NCI-H748 (cell line): ENCODE data around the gene CDH4.

Source experiments
- DNase-seq: peaks from one replicate; lab custom pipeline; 2025; ENCODE audit not compliant: unreplicated experiment; lab: John Stamatoyannopoulos, UW

The CDH4 gene

GRCh38 chr20:61927826-61928541, 675.9 kb downstream of the CDH4 start:
- DNase-seq = no peak

GRCh38 chr20:61929561-61929960, 677.5 kb downstream of the CDH4 start:
- DNase-seq = no peak

GRCh38 chr20:61929971-61930666, 678.1 kb downstream of the CDH4 start:
- no peak for DNase-seq

DNA sequence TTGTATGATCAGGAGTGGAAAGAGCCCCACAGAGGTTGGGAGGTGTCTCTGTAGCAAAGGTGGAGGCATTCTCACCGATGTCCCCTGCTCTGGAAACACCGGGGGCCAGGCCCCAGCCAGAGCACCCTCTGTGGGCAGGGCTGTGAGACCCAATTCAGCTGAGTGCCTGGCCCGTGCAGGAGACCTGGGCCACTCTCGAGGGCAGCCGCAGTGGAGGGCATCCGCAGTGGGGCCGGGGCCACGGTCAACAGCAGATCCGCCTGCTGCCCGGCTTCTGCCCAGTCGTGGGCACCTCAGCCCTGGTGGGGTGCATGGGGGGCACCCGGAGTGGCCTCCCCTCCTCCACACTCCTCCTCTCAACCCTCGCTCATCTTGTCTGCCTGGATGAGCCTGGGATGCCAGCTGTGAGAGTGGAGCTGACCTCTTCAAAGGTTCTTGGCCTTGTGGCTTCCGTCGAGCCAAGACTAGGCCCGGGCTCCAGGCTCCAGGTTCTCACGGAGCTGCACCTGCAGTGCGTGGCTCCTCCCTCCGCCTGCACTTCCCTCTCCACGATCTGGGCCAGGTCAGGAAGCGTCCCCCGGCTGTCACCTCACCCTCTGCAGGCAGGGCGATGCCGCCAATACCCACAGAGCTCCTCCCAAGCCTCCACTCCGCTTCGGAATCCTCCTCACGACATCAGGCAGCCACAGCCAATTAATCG, 678.9 kb downstream of the CDH4 start:
- DNase-seq = no peak

GRCh38 chr20:61931476-61932198, 679.6 kb downstream of the CDH4 start:
- no peak for DNase-seq

- no peak for DNase-seq
These were observed 680.1 kb downstream of the CDH4 start for GRCh38 chr20:61932199-61932592.

DNA sequence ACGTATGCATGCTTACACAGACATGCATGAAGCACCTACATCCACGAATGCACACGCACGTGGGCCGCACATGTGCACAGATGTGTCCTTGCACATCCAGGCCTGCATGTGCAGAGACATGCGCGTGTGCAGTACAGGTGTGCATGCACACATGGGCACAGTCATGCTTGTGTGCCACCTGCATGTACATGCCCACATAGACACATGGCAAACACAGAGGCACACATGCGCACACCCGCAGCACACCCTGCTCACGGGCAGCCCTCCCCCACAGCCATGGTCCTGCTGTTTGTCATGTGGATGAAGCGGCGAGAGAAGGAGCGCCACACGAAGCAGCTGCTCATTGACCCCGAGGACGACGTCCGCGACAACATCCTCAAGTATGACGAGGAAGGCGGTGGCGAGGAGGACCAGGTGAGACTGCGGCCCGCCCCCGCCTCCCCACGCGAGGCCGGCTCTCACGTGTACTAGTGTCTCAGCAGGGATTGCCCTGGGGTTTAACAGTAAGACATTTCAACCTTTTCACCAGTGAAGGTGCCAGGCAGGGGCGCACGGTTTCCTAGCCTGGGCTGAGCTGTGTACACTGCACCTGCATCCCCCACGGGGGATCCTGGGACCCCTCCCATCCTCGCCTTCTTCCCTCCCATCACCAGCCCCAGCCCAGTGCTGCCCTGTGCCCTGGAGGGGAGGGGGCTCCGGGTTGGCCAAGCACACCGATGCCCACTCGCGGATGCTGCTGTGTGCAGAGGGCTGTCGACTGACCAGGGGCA, 680.8 kb downstream of the CDH4 start:
- DNase-seq = peak; percentile 12

DNA sequence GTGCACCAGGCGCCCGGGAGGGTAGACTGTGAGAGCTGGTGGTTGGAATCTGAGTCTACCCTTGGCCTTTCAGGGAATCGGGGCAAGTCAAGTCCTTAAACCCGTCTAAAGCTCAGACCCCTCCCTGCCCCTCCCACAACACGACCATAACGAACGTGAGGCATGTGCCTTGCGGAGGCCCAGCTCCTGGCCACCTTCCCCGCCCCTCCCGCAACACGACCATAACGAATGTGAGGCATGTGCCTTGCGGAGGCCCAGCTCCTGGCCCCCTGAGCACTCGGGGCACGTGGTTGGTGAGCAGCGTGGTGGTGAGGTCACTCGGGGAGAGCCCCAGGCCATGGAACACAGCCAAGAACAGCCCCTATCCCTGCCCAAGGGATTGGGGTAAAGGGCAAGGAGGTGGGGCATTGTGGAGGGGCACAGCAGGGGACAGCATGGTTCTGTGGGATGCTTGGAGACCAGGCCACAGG, 681.5 kb downstream of the CDH4 start:
- no peak for DNase-seq

GRCh38 chr20:61933951-61934715, 682.1 kb downstream of the CDH4 start:
- no peak for DNase-seq

GRCh38 chr20:61934716-61935530, 682.9 kb downstream of the CDH4 start:
- DNase-seq = no peak

- no peak for DNase-seq
These were observed 684.1 kb downstream of the CDH4 start for GRCh38 chr20:61935926-61936700.

DNA sequence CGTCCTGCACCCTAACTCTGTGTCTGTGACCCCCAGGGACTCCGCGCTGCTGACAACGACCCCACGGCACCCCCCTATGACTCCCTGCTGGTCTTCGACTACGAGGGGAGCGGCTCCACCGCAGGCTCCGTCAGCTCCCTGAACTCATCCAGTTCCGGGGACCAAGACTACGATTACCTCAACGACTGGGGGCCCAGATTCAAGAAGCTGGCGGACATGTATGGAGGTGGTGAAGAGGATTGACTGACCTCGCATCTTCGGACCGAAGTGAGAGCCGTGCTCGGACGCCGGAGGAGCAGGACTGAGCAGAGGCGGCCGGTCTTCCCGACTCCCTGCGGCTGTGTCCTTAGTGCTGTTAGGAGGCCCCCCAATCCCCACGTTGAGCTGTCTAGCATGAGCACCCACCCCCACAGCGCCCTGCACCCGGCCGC, 684.7 kb downstream of the CDH4 start:
- DNase-seq = no peak

DNA sequence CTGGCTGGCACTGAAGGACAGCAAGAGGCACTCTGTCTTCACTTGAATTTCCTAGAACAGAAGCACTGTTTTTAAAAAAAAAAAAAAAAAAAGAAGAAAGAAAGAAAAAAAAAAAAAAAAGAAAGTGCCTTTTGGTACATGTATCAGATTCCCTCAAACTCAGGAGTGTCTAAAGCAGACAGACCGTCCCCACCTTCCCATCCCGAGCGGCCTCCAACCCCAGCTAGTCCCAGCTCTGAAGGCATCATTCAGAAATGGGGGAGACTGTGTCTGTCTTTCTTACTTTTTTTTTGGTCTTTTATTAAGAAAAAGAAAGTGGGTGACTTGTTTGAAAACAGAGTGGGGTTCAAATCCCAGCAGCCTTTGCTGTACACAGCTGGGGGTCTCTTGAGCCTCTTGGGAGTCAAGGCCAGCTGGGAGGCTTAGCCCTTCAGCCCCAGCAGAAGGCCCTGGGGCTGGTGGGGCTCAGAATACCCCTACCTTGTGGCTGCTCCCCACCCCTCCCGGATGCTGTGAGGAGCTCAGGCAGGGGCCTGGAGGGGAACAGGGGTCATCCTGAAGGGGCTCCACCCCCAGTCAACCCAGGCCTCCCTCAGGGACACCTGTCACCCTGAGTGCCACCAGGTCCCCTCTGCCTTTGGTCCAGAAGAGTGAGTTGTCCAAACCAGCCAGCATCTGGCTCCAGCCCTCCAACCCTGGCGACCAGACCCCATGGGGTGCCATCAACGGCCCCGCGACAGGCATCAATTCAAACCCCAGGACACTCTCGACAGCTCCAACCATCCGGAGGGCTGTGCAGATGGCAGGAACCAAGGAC, 685.3 kb downstream of the CDH4 start:
- DNase-seq = no peak

- DNase-seq = peak; percentile 68
These were observed 686.1 kb downstream of the CDH4 start for GRCh38 chr20:61937963-61938838.

DNA sequence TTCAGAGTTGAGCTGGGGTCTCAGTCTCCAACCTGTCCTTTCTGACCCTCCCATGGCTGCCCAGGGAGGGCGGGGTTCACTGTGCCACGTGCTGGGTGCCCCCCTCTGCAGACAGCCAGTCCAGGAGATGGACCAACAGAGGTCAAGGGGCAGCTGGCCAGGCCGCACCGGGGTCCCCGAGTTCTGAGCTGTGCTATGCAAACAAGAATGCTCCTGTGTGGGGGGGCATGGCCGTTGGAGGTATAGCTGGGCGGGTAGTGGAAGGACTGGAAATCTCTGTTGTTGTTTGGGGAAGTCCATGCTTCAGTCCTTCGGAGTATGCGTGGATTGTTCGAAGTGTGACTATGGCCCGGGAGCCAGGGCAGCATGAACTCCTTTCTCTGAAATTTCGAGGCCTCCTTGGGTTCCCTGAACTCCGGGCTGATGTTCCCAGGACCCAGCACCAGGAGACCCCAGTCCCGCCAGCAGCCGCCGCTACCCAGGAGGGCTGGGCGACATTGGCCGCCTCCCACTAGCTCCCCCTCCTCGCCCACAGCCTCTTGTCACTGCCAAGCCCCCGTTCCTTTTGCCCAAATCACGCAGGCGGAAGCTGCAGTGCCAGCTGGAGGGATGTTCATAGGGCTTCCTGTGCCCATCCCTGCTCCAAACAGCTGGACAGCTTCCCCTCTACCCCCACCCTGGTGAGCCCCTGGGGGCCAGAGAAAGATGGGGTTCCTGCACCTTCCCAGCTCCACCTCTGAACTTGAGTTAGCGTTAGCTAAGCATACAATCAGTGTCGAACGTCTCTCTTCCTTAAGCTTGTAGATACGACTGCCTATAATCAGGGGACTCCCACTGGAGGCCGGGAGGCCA, 687.0 kb downstream of the CDH4 start:
- no peak for DNase-seq
